ENCODE data around the gene PARD6A. TPM values are rescaled to one million over a fixed set of nuclear protein-coding genes. Genes with fewer than 3 reads are reported as not detected.

The PARD6A gene
- total RNA-seq, 1 donor from 2014 or later: 4.7 TPM

DNA sequence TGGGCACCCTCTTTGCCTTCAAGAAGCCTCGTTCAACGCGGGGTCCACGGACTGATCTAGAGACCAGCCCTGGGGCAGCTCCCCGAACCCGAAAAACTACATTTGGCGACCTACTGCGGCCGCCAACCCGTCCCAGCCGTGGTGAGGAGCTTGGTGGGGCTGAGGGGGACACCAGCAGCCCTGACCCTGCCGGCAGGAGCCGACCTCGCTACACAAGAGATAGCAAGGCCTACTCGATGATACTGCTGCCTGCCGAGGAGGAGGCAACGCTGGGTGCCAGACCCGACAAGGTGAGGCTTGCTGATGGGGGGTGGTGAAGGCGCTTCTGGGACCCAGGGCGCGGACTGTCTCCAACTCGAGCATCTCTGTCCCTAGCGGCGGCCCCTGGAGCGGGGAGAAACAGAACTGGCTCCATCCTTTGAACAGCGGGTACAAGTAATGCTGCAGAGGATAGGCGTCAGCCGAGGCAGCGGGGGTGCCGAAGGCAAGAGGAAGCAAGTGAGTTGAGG, 6.3 kb upstream of the PARD6A start:
- no peak overlapping the region for H3K27ac Mint-ChIP-seq
- H3K4me1 Mint-ChIP-seq (ENCODE audit: unreplicated experiment): no peaks in the 10 kb centered on the region
- peaks cover 3% of the 10 kb centered on the region for H3K36me3 Mint-ChIP-seq
- TF ChIP-seq, protein P1, sequence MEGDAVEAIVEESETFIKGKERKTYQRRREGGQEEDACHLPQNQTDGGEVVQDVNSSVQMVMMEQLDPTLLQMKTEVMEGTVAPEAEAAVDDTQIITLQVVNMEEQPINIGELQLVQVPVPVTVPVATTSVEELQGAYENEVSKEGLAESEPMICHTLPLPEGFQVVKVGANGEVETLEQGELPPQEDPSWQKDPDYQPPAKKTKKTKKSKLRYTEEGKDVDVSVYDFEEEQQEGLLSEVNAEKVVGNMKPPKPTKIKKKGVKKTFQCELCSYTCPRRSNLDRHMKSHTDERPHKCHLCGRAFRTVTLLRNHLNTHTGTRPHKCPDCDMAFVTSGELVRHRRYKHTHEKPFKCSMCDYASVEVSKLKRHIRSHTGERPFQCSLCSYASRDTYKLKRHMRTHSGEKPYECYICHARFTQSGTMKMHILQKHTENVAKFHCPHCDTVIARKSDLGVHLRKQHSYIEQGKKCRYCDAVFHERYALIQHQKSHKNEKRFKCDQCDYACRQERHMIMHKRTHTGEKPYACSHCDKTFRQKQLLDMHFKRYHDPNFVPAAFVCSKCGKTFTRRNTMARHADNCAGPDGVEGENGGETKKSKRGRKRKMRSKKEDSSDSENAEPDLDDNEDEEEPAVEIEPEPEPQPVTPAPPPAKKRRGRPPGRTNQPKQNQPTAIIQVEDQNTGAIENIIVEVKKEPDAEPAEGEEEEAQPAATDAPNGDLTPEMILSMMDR (conservative IDR thresholded peaks at IDR 0.05): no peak
- peaks cover 46% of the 10 kb centered on the region for H3K27me3 Mint-ChIP-seq
- H3K4me3 Mint-ChIP-seq: peak overlapping the region; percentile 20
- no peak for DNase-seq (ENCODE audit: extremely low spot score, unreplicated experiment)
- H3K9me3 Mint-ChIP-seq: no peaks in the 10 kb centered on the region

DNA sequence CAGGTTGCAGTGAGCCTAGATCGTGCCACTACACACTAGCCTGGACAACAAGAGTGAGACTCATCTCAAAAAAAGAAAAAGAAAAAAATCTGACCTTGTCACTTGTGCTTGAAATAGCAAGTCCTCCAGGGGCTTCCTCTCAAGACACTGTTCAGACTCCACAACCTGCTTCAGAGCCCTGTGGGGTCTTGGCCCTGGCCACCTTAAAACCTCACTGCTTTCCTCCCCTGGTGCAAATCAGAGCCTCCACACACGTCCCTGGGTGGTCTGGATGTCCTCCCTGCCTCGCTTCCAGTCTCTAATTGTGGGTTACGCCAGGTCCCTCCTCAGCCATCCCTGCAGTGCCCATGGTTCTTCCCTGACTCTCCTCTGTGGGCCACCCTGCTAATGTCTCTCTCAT, 5.4 kb upstream of the PARD6A start:
- peak overlapping the region; percentile 45 for H3K4me3 Mint-ChIP-seq
- no peak for DNase-seq (ENCODE audit: extremely low spot score, unreplicated experiment)
- no peaks in the 10 kb centered on the region for H3K9me3 Mint-ChIP-seq
- TF ChIP-seq, protein P1 (conservative IDR thresholded peaks at IDR 0.05): no peak
- H3K27ac Mint-ChIP-seq: no peak overlapping the region
- peaks cover 41% of the 10 kb centered on the region for H3K27me3 Mint-ChIP-seq
- no peaks in the 10 kb centered on the region for H3K4me1 Mint-ChIP-seq (ENCODE audit: unreplicated experiment)
- H3K36me3 Mint-ChIP-seq: peaks cover 3% of the 10 kb centered on the region

DNA sequence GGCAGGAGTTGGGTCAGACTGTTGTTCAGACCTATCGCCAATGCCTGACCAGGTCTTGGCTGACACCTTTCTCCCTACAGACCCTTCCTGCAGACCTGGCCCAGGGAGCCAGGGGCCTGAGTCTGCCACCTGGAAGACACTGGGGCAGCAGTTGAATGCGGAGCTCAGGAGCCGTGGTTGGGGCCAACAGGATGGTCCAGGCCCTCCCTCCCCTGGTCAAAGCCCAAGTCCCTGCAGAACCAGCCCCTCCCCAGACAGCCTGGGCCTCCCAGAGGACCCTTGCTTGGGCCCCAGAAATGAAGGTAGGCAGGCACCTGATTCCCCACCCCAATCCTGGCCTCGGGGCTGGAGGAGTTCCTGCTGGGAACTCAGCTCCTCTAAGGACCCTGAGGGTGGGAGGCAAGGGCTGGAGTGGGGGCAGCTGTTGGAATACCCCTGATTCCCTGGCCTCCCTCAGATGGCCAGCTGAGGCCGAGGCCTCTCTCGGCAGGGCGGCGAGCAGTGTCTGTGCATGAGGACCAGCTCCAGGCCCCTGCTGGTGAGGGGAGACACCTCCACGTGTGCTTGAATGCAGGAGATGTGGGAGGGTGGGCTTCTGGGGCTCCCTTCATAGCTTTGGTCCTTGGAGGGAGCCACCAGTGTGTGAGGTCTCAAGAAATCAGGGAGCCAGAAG, 4.3 kb upstream of the PARD6A start:
- no peak for DNase-seq (ENCODE audit: extremely low spot score, unreplicated experiment)
- peaks cover 3% of the 10 kb centered on the region for H3K36me3 Mint-ChIP-seq
- TF ChIP-seq, protein P1 (conservative IDR thresholded peaks at IDR 0.05): no peak
- no peaks in the 10 kb centered on the region for H3K4me1 Mint-ChIP-seq (ENCODE audit: unreplicated experiment)
- peak overlapping the region; percentile 59 for H3K4me3 Mint-ChIP-seq
- H3K27ac Mint-ChIP-seq: no peak overlapping the region
- H3K27me3 Mint-ChIP-seq: peaks cover 29% of the 10 kb centered on the region
- no peaks in the 10 kb centered on the region for H3K9me3 Mint-ChIP-seq

DNA sequence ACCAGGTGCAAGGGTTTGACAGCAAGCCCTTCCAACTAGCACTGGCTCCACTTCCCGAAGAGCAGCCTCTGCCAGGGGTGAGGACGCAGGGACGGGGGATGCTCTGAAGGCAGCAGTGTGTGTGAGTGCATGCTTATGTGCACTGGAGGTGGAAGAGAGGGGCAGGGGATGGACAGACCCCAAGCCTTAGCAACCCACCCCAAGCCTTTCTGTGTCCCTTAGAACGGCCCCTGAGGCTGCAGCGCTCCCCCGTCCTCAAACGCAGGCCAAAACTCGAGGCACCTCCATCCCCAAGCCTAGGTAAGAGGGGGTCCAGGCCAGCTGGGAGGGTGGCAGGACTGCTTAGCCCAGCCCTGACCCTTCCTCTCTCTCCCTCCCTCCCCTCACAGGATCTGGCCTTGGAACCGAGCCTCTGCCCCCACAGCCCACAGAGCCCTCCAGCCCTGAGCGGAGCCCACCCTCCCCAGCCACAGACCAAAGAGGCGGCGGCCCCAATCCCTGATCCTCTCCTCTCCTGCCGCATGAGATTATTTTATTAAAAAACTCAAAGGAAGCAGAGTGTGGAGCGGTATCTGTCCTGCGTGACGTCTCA, 3.6 kb upstream of the PARD6A start:
- no peaks in the 10 kb centered on the region for H3K9me3 Mint-ChIP-seq
- H3K36me3 Mint-ChIP-seq: peaks cover 3% of the 10 kb centered on the region
- H3K27ac Mint-ChIP-seq: no peak overlapping the region
- H3K4me3 Mint-ChIP-seq: peak overlapping the region; percentile 59
- TF ChIP-seq, protein P1 (conservative IDR thresholded peaks at IDR 0.05): no peak
- H3K4me1 Mint-ChIP-seq (ENCODE audit: unreplicated experiment): no peaks in the 10 kb centered on the region
- DNase-seq (ENCODE audit: extremely low spot score, unreplicated experiment): no peak
- peaks cover 23% of the 10 kb centered on the region for H3K27me3 Mint-ChIP-seq

DNA sequence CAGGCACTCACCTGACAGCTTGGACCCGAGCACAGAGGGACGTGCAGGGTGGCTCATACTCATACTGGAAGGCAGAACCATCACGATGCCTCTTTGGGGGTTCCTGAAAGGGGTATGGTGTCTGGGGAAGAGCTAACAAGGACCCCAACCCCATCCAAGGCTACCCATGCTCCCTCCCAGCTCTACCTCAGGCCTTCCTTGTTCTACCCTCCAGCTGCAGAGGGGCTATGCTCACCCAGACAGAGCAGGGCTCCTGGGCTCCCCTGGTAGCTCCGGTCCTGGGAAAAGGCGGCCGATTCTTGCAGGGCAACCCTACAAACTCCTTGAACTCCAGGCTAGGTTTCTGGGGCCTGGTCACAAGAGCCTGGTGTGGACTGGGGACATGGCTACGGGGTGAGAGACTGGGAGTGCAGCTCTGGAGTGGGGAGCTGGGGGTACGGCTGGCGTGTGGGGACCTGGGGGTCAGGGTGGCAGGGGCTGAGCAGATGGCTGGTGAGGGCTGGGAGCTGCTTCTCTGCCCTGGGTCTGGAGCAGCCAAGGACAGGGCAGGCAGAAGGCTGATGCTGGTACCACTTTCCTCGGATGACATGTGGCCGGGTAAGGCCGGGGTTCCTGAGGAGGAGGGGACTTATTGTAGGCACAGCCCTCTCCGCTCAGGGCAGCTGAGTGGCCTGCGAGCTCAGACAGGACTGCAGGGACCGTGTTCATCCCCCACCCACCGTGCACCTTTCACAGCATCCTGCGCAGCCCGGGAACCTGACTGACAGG, 2.8 kb upstream of the PARD6A start:
- H3K36me3 Mint-ChIP-seq: peaks cover 3% of the 10 kb centered on the region
- H3K4me3 Mint-ChIP-seq: no peak overlapping the region
- no peaks in the 10 kb centered on the region for H3K4me1 Mint-ChIP-seq (ENCODE audit: unreplicated experiment)
- no peaks in the 10 kb centered on the region for H3K9me3 Mint-ChIP-seq
- peaks cover 20% of the 10 kb centered on the region for H3K27me3 Mint-ChIP-seq
- TF ChIP-seq, protein P1 (conservative IDR thresholded peaks at IDR 0.05): no peak
- no peak for DNase-seq (ENCODE audit: extremely low spot score, unreplicated experiment)
- H3K27ac Mint-ChIP-seq: no peak overlapping the region
